ENCODE results near the gene HACE1.
"Not testable (repeated sequence)": the region's sequence is repeated elsewhere in the genome, so short reads cannot be mapped to it uniquely, and the experiment has no call there.

HACE1 gene

DNA sequence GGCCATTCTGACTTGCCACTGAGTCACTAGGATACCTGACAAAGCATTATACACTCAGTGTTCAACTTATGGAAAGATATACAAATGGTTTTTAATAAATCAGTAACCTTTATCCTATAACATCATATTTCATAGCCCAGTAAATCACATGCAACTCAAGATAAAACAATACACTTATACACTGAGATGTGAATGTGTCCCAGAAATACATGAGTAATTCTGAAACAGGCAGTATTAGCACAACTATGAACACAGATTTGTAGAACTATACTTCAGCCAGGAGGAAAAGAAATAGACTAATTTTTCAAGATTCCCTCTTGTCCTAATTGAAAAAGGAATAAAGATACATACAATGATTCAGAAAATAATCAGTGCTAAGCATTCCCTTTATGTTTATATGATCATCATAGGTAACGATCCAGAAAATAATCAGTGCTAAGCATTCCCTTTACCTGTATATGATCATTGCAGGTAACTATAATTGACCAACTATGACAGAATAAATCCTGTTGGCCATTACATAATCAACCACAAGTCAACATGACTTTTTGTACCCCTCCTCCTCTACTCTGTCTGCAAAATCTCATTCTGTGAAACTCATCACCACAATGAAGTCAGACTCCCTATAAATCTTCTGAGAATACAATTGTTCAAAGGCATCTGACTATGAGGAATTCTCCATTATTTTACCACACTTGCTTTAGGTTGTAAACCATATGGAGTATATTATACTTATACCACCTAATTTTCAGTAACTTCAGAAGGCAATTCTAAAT lies 30.3 kb downstream of the HACE1 start:
- no peak overlapping the region for H3K4me3 ChIP-seq (ENCODE audit: low read depth, low read length)
- no peak for TF ChIP-seq CTCF (IDR thresholded peaks at IDR 0.05; ENCODE audit: low read depth, low read length)
- in situ Hi-C loops (cut with HindIII; ENCODE audit: low sequenced_read_pairs): no loop called here
- DNase-seq (ENCODE audit: low read depth, low spot score): no peak

DNA sequence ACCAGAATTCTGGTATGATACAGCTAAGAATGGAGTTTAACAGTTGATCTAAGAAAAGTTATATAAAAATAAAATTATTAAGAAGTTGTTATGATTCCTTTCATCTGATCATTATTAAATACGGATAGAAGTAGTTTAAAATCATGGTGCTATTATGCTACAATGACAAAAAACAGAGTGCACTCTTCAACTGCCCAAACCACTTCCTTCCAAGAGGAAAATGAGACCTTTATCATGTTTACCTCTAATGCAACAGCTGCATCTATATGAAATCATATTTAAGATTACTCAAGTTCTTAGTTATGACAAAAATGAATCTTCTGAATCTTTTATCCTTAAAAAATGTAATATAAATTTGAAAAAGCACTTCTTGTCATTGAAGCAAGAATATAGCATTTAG lies 31.2 kb downstream of the HACE1 start:
- no peak for DNase-seq (ENCODE audit: low read depth, low spot score)
- in situ Hi-C loops (cut with HindIII; ENCODE audit: low sequenced_read_pairs): no loop called here
- no peak overlapping the region for H3K4me3 ChIP-seq (ENCODE audit: low read depth, low read length)
- TF ChIP-seq CTCF (IDR thresholded peaks at IDR 0.05; ENCODE audit: low read depth, low read length): no peak

DNA sequence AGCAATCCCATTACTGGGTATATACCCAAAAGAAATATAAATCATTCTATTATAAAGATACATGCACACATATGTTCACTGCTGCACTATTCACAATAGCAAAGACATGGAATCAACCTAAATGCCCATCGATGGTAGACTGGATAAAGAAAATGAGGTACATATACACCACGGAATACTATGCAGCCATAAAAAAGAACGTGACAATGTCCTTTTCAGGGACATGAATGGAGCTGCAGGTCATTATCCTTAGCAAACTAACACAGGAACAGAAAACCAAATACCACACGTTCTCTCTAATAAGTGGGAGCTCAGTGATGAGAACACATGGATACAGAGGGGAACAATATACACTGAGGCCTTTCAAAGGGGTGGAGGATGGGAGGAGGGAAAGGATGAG lies 38.9 kb downstream of the HACE1 start:
- in situ Hi-C loops (cut with HindIII; ENCODE audit: low sequenced_read_pairs); H3K4me3 ChIP-seq (ENCODE audit: low read depth, low read length); DNase-seq (ENCODE audit: low read depth, low spot score): not testable (repeated sequence)

GRCh38 chr6:104816125-104816524 lies 43.6 kb downstream of the HACE1 start:
- no peak for DNase-seq (ENCODE audit: low read depth, low spot score)
- in situ Hi-C loops (cut with HindIII; ENCODE audit: low sequenced_read_pairs): no loop called here
- no peak overlapping the region for H3K4me3 ChIP-seq (ENCODE audit: low read depth, low read length)
- TF ChIP-seq CTCF (IDR thresholded peaks at IDR 0.05; ENCODE audit: low read depth, low read length): no peak

DNA sequence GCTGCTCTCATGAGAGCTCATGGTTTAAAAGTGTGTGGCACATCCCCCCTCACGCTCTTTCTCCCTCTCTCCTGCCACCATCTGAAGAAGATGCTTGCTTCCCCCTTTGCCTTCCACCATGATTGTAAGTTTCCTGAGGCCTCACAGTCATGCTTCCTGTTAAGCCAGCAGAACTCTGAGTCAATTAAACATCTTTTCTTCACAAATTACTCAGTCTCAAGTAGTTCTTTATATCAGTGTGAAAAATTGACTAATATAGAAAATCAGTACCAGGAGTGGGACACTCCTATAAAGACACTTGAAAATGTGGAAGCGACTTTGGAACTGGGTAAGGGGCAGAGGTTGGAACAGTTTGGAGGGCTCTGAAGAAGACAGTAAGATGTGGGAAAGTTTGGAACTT lies 45.0 kb downstream of the HACE1 start:
- H3K4me3 ChIP-seq (ENCODE audit: low read depth, low read length): no peak overlapping the region
- TF ChIP-seq CTCF (IDR thresholded peaks at IDR 0.05; ENCODE audit: low read depth, low read length): no peak
- in situ Hi-C loops (cut with HindIII; ENCODE audit: low sequenced_read_pairs): no loop called here

DNA sequence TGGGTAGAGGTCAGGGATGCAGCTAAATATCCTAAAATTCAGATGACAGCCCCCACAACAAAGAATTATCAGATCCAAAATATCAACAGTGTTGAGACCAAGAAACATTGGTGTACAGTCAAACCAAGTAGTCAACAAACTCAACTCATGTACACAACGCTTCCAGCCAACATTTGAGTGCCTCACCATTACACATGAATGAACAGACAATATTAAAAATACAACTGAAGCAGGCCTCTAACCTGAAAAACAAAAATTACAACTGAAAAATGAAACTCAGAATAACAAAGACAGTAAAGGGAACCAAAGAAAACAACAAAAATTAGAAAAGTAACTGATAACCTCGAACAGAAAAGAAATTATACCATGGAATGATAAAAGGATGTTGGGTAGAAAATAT lies 46.2 kb downstream of the HACE1 start:
- no peak overlapping the region for H3K4me3 ChIP-seq (ENCODE audit: low read depth, low read length)
- in situ Hi-C loops (cut with HindIII; ENCODE audit: low sequenced_read_pairs): no loop called here
- no peak for DNase-seq (ENCODE audit: low read depth, low spot score)
- TF ChIP-seq CTCF (IDR thresholded peaks at IDR 0.05; ENCODE audit: low read depth, low read length): no peak

More for the DNA sequence above, 45.0 kb downstream of the HACE1 start:
- DNase-seq (ENCODE audit: low read depth, low spot score): no peak

- H3K4me3 ChIP-seq (ENCODE audit: low read depth, low read length): no peak overlapping the region
- no peak for DNase-seq (ENCODE audit: low read depth, low spot score)
- in situ Hi-C loops (cut with HindIII; ENCODE audit: low sequenced_read_pairs): no loop called here
- no peak for TF ChIP-seq CTCF (IDR thresholded peaks at IDR 0.05; ENCODE audit: low read depth, low read length)
Observed at GRCh38 chr6:104809116-104809515, 50.6 kb downstream of the HACE1 start.

GRCh38 chr6:104805335-104805734 lies 54.4 kb downstream of the HACE1 start:
- in situ Hi-C loops (cut with HindIII; ENCODE audit: low sequenced_read_pairs); DNase-seq (ENCODE audit: low read depth, low spot score); H3K4me3 ChIP-seq (ENCODE audit: low read depth, low read length): not testable (repeated sequence)
